ENCODE measurements around the gene COBL. TPM values are rescaled to one million over a fixed set of nuclear protein-coding genes. Genes with fewer than 3 reads are reported as not detected.

Gene COBL
- total RNA-seq, 1 donor from 2014 or later: 0.11 TPM

DNA sequence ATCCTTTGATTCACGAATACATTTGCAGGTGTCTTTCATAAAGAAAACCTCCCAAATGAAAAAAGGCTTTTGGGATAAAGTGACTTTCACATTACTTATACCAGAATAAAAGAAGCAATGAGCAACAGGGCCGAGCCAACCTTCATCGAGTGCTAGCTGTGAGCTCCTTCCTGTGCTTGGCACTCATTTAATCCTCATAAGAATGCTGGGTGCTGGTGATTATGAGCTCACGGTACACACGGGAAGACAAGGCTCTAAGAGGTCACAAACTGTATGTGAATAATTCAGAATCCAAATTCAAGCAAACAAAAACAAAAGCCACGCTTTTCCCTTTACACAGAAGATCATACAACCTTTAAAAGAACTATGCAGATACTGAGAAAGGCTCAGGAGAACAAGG lies 156.2 kb downstream of the COBL start:
- TF ChIP-seq CTCF (IDR thresholded peaks at IDR 0.05): no peak
- Histone ChIP-seq H3K4me1 (no peaks in the 10 kb centered on the region), H3K4me3 (no peak overlapping the region), H3K27me3 (no peaks in the 10 kb centered on the region), H3K27ac (no peak overlapping the region), H3K9me3 (no peaks in the 10 kb centered on the region), H3K36me3 (no peaks in the 10 kb centered on the region)
- intact Hi-C loops (cut with DNase I): loop anchor here (2.0 to 5.0 kb wide), 2 partner anchors 1018 to 1068 kb away; partner anchors contain the start of gene ZPBP
- no peak for DNase-seq (ENCODE audit: low spot score in 2 of 2)

DNA sequence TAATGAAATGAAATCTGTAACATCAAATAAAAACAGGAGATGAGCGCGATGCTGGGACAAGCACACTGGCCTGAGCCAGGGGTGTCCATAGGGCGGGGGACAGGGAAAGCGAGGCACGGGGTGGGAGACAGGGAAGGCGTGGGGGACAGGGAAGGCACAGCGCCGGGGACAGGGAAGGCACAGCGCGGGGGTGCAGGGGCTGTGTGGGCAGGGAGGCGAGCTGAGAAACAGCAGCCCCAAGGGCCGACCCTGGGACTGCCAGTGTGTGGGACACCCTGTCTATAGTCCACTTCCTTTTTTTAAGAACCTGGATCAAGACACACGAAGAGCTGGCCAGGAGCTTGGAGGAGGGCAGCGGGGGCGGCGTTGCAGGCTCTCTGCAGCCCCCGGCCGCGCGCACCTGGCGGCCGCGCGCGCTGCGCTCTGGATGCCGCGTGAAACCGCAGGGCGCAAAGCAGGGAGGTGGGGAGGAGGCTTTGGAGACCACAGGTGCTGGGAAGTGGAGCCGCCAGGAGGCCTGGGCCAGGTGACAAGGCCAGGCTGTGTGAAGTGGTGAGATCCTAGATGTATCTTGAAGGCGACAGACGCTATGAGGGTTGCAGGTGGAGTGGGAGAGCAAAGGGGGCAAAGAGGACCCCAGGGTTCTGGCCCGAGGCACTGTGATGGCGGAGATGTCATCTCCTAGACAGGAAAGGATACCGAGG lies 157.7 kb downstream of the COBL start:
- intact Hi-C loops (cut with DNase I): no loop called here
- DNase-seq (ENCODE audit: low spot score in 2 of 2): no peak
- H3K9me3 ChIP-seq: no peaks in the 10 kb centered on the region
- H3K4me1 ChIP-seq: no peaks in the 10 kb centered on the region
- no peak overlapping the region for H3K4me3 ChIP-seq
- no peaks in the 10 kb centered on the region for H3K27me3 ChIP-seq
- H3K36me3 ChIP-seq: no peaks in the 10 kb centered on the region
- H3K27ac ChIP-seq: no peak overlapping the region
- no peak for TF ChIP-seq CTCF (IDR thresholded peaks at IDR 0.05)

DNA sequence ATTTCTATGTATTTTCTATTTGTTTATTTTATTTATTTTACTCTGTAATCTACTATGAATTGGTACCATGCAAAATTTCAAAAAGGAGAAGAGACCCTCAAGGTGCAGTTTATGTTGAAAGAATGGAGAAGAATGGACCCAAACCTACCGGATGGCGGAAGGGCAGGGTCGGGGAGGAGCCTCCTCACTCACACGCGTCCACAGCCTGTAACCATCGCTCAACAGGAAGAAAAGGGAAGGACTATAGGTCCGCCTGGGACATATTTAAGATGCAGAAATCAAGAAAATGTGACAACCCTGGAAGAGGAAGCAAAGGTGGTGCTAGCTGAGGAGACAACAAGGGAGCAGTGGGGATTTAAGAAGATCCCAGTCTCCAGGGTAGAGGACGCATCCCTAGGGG lies 158.4 kb downstream of the COBL start:
- TF ChIP-seq CTCF (IDR thresholded peaks at IDR 0.05): no peak
- Histone ChIP-seq H3K4me3 (no peak overlapping the region), H3K36me3 (no peaks in the 10 kb centered on the region), H3K27ac (no peak overlapping the region), H3K27me3 (no peaks in the 10 kb centered on the region), H3K9me3 (no peaks in the 10 kb centered on the region), H3K4me1 (no peaks in the 10 kb centered on the region)
- DNase-seq (ENCODE audit: low spot score in 2 of 2): no peak
- intact Hi-C loops (cut with DNase I): no loop called here

GRCh38 chr7:51154201-51154600 lies 162.4 kb downstream of the COBL start:
- intact Hi-C loops (cut with DNase I): no loop called here
- H3K4me1 ChIP-seq: no peaks in the 10 kb centered on the region
- H3K27ac ChIP-seq: no peak overlapping the region
- DNase-seq (ENCODE audit: low spot score in 2 of 2): no peak
- no peak overlapping the region for H3K4me3 ChIP-seq
- H3K27me3 ChIP-seq: no peaks in the 10 kb centered on the region
- TF ChIP-seq CTCF (IDR thresholded peaks at IDR 0.05): no peak
- no peaks in the 10 kb centered on the region for H3K36me3 ChIP-seq
- H3K9me3 ChIP-seq: no peaks in the 10 kb centered on the region

DNA sequence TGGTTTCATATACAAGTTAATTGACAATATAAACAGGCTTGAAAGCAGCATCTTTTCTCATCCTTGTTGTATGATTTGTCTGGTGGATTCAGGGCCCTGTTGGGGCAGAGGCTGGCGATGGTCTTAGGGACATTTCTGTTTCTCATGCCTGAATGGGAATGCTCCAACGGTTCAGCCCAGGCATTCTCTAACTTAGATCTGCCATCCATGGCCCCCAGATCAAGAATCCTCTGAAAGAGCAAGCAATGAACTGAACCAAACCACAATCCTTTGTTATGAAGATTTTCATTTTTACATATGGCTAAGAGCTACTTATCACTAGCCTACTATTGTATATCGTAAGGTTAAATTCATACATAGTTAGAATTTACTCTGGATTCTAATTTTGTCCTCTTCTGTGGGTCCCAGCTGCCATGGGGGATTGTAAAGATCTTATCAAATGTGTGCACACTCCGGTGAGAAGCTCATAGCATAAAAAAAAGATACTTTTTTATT lies 163.9 kb downstream of the COBL start:
- Histone ChIP-seq H3K27ac (no peak overlapping the region), H3K4me1 (no peaks in the 10 kb centered on the region), H3K4me3 (no peak overlapping the region), H3K27me3 (no peaks in the 10 kb centered on the region), H3K9me3 (peaks cover 2% of the 10 kb centered on the region in 2 donors), H3K36me3 (no peaks in the 10 kb centered on the region)
- no peak for DNase-seq (ENCODE audit: low spot score in 2 of 2)
- intact Hi-C loops (cut with DNase I): no loop called here
- TF ChIP-seq CTCF (IDR thresholded peaks at IDR 0.05): no peak

All from ascending aorta (tissue), 2 donors.